Prostate gland (tissue), 2 donors: ENCODE data around the gene PTPRD. TPM values are rescaled to one million over a fixed set of nuclear protein-coding genes. Genes with fewer than 3 reads are reported as not detected.
A peak's percentile ranks its signal among the peaks of the same experiment; 100 is the strongest.

Source experiments
- DNase-seq: peaks from one replicate; pipeline ENCODE4 v3.0.0-alpha.2; 2019; ENCODE audit warnings: low spot score
- H3K27ac ChIP-seq, 2 donors: fragments of 200-600 bp; sonication (generic); 2 replicates each; pipeline ENCODE4 v1.5.1; 2017 to 2019
- H3K27me3 ChIP-seq: fragments of 200-600 bp; sonication (generic); replicated peaks from 2 replicates; pipeline ENCODE4 v1.5.1; 2019; ENCODE audit not compliant: insufficient read depth
- H3K36me3 ChIP-seq, 2 donors: fragments of 200-600 bp; sonication (generic); 1 replicate in 1 of 2; 2 replicates in 1 of 2; pipeline versions ENCODE4 v1.5.1 to v1.8.1; 2017 to 2019
- H3K4me1 ChIP-seq: fragments of 200-600 bp; sonication (generic); replicated peaks from 2 replicates; pipeline ENCODE4 v1.5.1; 2019
- H3K4me3 ChIP-seq, 2 donors: fragments of 200-600 bp; sonication (generic); 2 replicates each; pipeline ENCODE4 v1.5.1; 2017 to 2019
- H3K9me3 ChIP-seq: fragments of 200-600 bp; sonication (generic); 2 replicates; pipeline ENCODE4 v1.5.1; 2017
- POLR2A ChIP-seq: fragments of 450-650 bp; IDR thresholded peaks from one replicate; pipeline ENCODE4 v1.6.1; 2016; ENCODE audit warnings: antibody characterized with exemption, mild to moderate bottlenecking
- POLR2AphosphoS5 ChIP-seq: sonication (generic); formaldehyde crosslinking; IDR thresholded peaks from one replicate; pipeline ENCODE4 v1.6.1; 2017; ENCODE audit warnings: antibody characterized with exemption
- WGBS: methylation state at CpG from one replicate; pipeline ENCODE4 v1.1.5; 2018; 5-methylcytosine and 5-hydroxymethylcytosine counted together
- intact Hi-C: fragments of 100-400 bp; cut with DNase I; formaldehyde crosslinking; loops from one replicate; pipeline ENCODE4 v1.14.2; 2022
- total RNA-seq, 2 donors: library from RNA; depleted of rRNA; stranded (reverse); fragments of >200 nt; gene quantifications; one replicate each; pipeline ENCODE4 v1.1.0, GENCODE V29; 2016
- TF ChIP-seq, protein P1 (sequence below), 4 experiments: fragments of 200-600 bp in 2 of 4; fragments of 450-650 bp in 2 of 4; sonication (generic) in 2 of 4; IDR thresholded peaks; 1 replicate in 3 of 4; 2 replicates in 1 of 4; pipeline ENCODE4 v1.5.1; 2016 to 2019; ENCODE audit warnings: antibody characterized with exemption in 4 of 4, mild to moderate bottlenecking in 2 of 4, moderate library complexity in 2 of 4

The PTPRD gene
- total RNA-seq, 2 donors from 2014 or later: 5.8 to 23.1 TPM

DNA sequence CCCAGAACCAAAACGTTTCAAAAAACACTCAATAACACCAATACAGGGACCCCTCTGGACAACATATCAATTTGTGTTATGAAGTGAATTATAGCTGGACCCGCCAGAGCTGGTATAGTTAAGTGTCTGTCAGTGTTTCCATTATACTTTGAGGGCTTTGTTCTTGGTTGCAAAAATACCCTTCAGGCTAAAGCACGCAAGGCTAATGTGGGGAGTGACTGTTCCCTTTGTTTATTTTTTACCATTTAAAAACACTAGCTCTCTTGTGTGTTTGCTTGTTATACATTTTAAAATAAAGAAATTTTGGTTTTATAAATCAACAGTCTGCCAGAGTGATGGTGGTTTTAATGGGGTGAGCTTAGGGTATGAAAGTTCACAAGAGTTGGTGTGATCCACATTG is 859.5 kb downstream of the PTPRD start:
- Histone ChIP-seq H3K27ac (no peak overlapping the region), H3K36me3 (no peaks in the 10 kb centered on the region), H3K9me3 (no peaks in the 10 kb centered on the region), H3K4me3 (no peak overlapping the region), H3K4me1 (no peaks in the 10 kb centered on the region), H3K27me3 (no peaks in the 10 kb centered on the region)
- intact Hi-C loops: no loop called here
- TF ChIP-seq POLR2A (no peak), POLR2AphosphoS5 (no peak)
- TF ChIP-seq, protein P1, sequence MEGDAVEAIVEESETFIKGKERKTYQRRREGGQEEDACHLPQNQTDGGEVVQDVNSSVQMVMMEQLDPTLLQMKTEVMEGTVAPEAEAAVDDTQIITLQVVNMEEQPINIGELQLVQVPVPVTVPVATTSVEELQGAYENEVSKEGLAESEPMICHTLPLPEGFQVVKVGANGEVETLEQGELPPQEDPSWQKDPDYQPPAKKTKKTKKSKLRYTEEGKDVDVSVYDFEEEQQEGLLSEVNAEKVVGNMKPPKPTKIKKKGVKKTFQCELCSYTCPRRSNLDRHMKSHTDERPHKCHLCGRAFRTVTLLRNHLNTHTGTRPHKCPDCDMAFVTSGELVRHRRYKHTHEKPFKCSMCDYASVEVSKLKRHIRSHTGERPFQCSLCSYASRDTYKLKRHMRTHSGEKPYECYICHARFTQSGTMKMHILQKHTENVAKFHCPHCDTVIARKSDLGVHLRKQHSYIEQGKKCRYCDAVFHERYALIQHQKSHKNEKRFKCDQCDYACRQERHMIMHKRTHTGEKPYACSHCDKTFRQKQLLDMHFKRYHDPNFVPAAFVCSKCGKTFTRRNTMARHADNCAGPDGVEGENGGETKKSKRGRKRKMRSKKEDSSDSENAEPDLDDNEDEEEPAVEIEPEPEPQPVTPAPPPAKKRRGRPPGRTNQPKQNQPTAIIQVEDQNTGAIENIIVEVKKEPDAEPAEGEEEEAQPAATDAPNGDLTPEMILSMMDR (IDR thresholded peaks at IDR 0.05): no peak
- 19% methylated on average over 3 of the region's 3 CpGs for WGBS
- no peak for DNase-seq

DNA sequence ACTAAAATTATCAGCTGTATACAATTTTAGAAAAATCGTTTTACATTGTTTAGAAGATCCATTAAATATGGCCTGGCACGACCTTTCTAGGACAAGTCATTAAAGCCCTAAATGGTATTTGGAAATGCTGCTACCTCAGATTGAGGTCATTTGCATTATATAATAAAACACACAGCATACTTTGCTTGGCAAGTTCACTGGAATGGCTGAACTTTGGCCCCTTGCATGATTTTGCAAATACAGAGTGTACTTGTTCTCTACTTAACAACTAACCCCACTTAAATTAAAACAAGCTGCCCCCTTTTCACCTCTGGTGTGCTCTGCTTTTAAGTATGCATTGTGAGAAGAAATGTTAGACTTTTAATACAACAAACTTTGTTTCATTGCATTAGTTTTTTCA is 860.1 kb downstream of the PTPRD start:
- Histone ChIP-seq H3K27ac (peak overlapping the region in 1 of 2 donors; percentile 2), H3K36me3 (no peaks in the 10 kb centered on the region), H3K9me3 (no peaks in the 10 kb centered on the region), H3K27me3 (no peaks in the 10 kb centered on the region), H3K4me1 (no peaks in the 10 kb centered on the region), H3K4me3 (no peak overlapping the region)
- TF ChIP-seq POLR2AphosphoS5: peak; percentile 23
- TF ChIP-seq POLR2A: no peak
- TF ChIP-seq, protein P1 (IDR thresholded peaks at IDR 0.05): no peak
- DNase-seq: no peak
- 26% methylated on average over 2 of the region's 2 CpGs for WGBS
- intact Hi-C loops: no loop called here

- 68% methylated on average over 4 of the region's 4 CpGs for WGBS
- H3K4me3 ChIP-seq: no peak overlapping the region
- TF ChIP-seq, protein P1 (IDR thresholded peaks at IDR 0.05): no peak
- TF ChIP-seq POLR2AphosphoS5 (no peak), POLR2A (no peak)
Measured at GRCh38 chr9:9751996-9752395, 860.8 kb downstream of the PTPRD start.

DNA sequence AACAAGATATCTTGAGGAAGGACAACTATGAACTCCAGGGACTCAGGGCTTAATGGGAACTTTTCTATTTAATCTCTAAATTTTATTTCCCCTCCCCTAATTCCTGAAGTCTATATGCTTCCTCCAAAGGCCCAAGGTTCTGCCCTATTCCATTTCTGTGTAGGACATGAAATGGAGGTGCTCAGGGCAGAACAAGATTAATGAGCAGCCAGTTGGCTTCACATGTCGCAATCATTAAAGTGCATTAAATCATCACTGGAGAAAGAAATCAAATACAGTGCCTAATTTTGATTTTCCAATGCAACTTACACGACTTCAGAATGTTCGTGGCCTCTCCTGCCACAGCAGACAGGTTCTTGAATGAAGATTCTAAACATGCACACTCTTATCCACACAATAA is 862.1 kb downstream of the PTPRD start:
- Histone ChIP-seq H3K4me3 (no peak overlapping the region), H3K36me3 (no peaks in the 10 kb centered on the region), H3K27me3 (no peaks in the 10 kb centered on the region), H3K4me1 (no peaks in the 10 kb centered on the region), H3K9me3 (no peaks in the 10 kb centered on the region), H3K27ac (no peak overlapping the region)
- TF ChIP-seq POLR2AphosphoS5 (no peak), POLR2A (no peak)
- TF ChIP-seq, protein P1 (IDR thresholded peaks at IDR 0.05): no peak
- DNase-seq: no peak
- 74% methylated on average over 3 of the region's 3 CpGs for WGBS
- intact Hi-C loops: no loop called here

More at GRCh38 chr9:9751996-9752395, 860.8 kb downstream of the PTPRD start:
- Histone ChIP-seq H3K4me1 (no peaks in the 10 kb centered on the region), H3K27ac (peak overlapping the region; percentile 1 to 2), H3K27me3 (no peaks in the 10 kb centered on the region), H3K9me3 (no peaks in the 10 kb centered on the region), H3K36me3 (no peaks in the 10 kb centered on the region)
- DNase-seq: no peak
- intact Hi-C loops: no loop called here

DNA sequence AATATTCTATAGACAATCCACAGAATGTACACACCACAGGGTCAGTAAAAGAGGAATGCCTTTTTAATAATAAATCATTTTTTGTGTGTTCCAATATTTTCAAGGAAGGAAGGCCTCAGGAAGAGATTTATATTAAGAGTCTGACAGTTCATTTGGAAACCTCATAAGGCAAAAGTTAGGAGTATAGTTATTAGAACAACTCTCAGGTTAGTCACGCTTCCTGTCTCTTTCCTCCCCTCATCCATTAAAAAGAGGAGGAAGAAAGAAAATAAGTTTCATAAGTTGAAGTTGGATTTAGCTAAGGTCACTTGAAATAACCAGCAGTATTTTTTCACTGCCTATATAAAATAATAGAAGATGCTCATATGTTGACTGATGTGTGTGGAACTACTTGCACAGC is 863.2 kb downstream of the PTPRD start:
- WGBS: 86% methylated on average over 1 of the region's 1 CpG
- TF ChIP-seq POLR2A (no peak), POLR2AphosphoS5 (no peak)
- TF ChIP-seq, protein P1 (IDR thresholded peaks at IDR 0.05): no peak
- Histone ChIP-seq H3K36me3 (no peaks in the 10 kb centered on the region), H3K9me3 (no peaks in the 10 kb centered on the region), H3K4me3 (no peak overlapping the region), H3K27me3 (no peaks in the 10 kb centered on the region), H3K27ac (no peak overlapping the region), H3K4me1 (no peaks in the 10 kb centered on the region)
- intact Hi-C loops: no loop called here
- DNase-seq: no peak
